Nephron (organoid): ENCODE measurements around the gene ZNF81.

ENCODE experiments used
- H3K27ac Mint-ChIP-seq, 3 experiments: 2 replicates each; pipeline ENCODE4 v1.8.0; 2020; ENCODE audit warnings: mixed read lengths in 3 of 3, mild to moderate bottlenecking in 2 of 3, moderate library complexity in 1 of 3
- H3K27me3 Mint-ChIP-seq: 2 replicates; pipeline ENCODE4 v1.8.0; 2021; ENCODE audit warnings: low read depth, mild to moderate bottlenecking, moderate library complexity, mixed read lengths
- H3K36me3 Mint-ChIP-seq: 2 replicates; pipeline ENCODE4 v1.8.0; 2020; ENCODE audit warnings: low read depth, mixed read lengths
- H3K4me1 Mint-ChIP-seq: 2 replicates; pipeline ENCODE4 v1.8.0; 2020; ENCODE audit warnings: mixed read lengths
- H3K4me3 Mint-ChIP-seq, 3 experiments: 2 replicates each; pipeline ENCODE4 v1.8.0; 2020; ENCODE audit warnings: mild to moderate bottlenecking in 3 of 3, mixed read lengths in 3 of 3, moderate library complexity in 2 of 3
- H3K9me3 Mint-ChIP-seq: 2 replicates; pipeline ENCODE4 v1.8.0; 2020; ENCODE audit warnings: mixed read lengths
- CTCF ChIP-seq, 3 experiments: fragments of 200-600 bp; sonication (generic); IDR thresholded peaks; one replicate each; pipeline ENCODE4 v1.5.0; 2021; ENCODE audit warnings: antibody characterized with exemption in 3 of 3; ENCODE audit not compliant: unreplicated experiment in 3 of 3

Gene ZNF81

GRCh38 chrX:47864785-47865184 is 28.1 kb downstream of the ZNF81 start:
- Mint-ChIP-seq H3K27ac (no peak overlapping the region), H3K4me1 (no peaks in the 10 kb centered on the region), H3K9me3 (no peaks in the 10 kb centered on the region), H3K27me3 (no peaks in the 10 kb centered on the region), H3K4me3 (no peak overlapping the region), H3K36me3 (no peaks in the 10 kb centered on the region)
- TF ChIP-seq CTCF (IDR thresholded peaks at IDR 0.05; ENCODE audit: unreplicated experiment in 3 of 3): no peak

- no peak for TF ChIP-seq CTCF (IDR thresholded peaks at IDR 0.05; ENCODE audit: unreplicated experiment in 3 of 3)
Measured at GRCh38 chrX:47873123-47873522, 36.4 kb downstream of the ZNF81 start.

GRCh38 chrX:47877327-47877726 is 40.6 kb downstream of the ZNF81 start:
- TF ChIP-seq CTCF (IDR thresholded peaks at IDR 0.05; ENCODE audit: unreplicated experiment in 3 of 3): no peak
- H3K4me1 Mint-ChIP-seq: no peaks in the 10 kb centered on the region
- H3K4me3 Mint-ChIP-seq: no peak overlapping the region
- peaks cover 50% of the 10 kb centered on the region for H3K36me3 Mint-ChIP-seq
- no peaks in the 10 kb centered on the region for H3K27me3 Mint-ChIP-seq
- H3K9me3 Mint-ChIP-seq: peaks cover 30% of the 10 kb centered on the region
- H3K27ac Mint-ChIP-seq: no peak overlapping the region

More at GRCh38 chrX:47873123-47873522, 36.4 kb downstream of the ZNF81 start:
- H3K4me1 Mint-ChIP-seq: no peaks in the 10 kb centered on the region
- no peaks in the 10 kb centered on the region for H3K27me3 Mint-ChIP-seq
- H3K27ac Mint-ChIP-seq: no peak overlapping the region
- no peak overlapping the region for H3K4me3 Mint-ChIP-seq
- peaks cover 15% of the 10 kb centered on the region for H3K36me3 Mint-ChIP-seq
- peaks cover 6% of the 10 kb centered on the region for H3K9me3 Mint-ChIP-seq

GRCh38 chrX:47878198-47878597 is 41.5 kb downstream of the ZNF81 start:
- Mint-ChIP-seq H3K4me3 (no peak overlapping the region), H3K36me3 (peaks cover 52% of the 10 kb centered on the region), H3K27me3 (no peaks in the 10 kb centered on the region), H3K9me3 (peaks cover 31% of the 10 kb centered on the region), H3K4me1 (no peaks in the 10 kb centered on the region), H3K27ac (no peak overlapping the region)
- no peak for TF ChIP-seq CTCF (IDR thresholded peaks at IDR 0.05; ENCODE audit: unreplicated experiment in 3 of 3)

GRCh38 chrX:47879463-47879862 is 42.8 kb downstream of the ZNF81 start:
- no peak overlapping the region for H3K27ac Mint-ChIP-seq
- H3K9me3 Mint-ChIP-seq: peaks cover 28% of the 10 kb centered on the region
- H3K4me3 Mint-ChIP-seq: no peak overlapping the region
- H3K27me3 Mint-ChIP-seq: no peaks in the 10 kb centered on the region
- H3K4me1 Mint-ChIP-seq: no peaks in the 10 kb centered on the region
- H3K36me3 Mint-ChIP-seq: peaks cover 51% of the 10 kb centered on the region
- TF ChIP-seq CTCF (IDR thresholded peaks at IDR 0.05; ENCODE audit: unreplicated experiment in 3 of 3): no peak

GRCh38 chrX:47880927-47881326 is 44.2 kb downstream of the ZNF81 start:
- H3K27me3 Mint-ChIP-seq: no peaks in the 10 kb centered on the region
- peaks cover 28% of the 10 kb centered on the region for H3K9me3 Mint-ChIP-seq
- H3K4me3 Mint-ChIP-seq: no peak overlapping the region
- H3K27ac Mint-ChIP-seq: no peak overlapping the region
- TF ChIP-seq CTCF (IDR thresholded peaks at IDR 0.05; ENCODE audit: unreplicated experiment in 3 of 3): no peak
- H3K36me3 Mint-ChIP-seq: peaks cover 63% of the 10 kb centered on the region
- H3K4me1 Mint-ChIP-seq: no peaks in the 10 kb centered on the region
